NT2/D1 (cell line): ENCODE data around the gene THEMIS2.

Experiments used
- SUZ12 ChIP-seq: IDR thresholded peaks from 2 replicates; pipeline ENCODE4 v1.6.1; 2011; ENCODE audit not compliant: insufficient read length, insufficient read depth; ENCODE audit errors: extremely low read depth
- YY1 ChIP-seq: IDR thresholded peaks from 2 replicates; pipeline ENCODE4 v1.6.1; 2011; ENCODE audit not compliant: insufficient read length, insufficient read depth
- ZNF274 ChIP-seq: IDR thresholded peaks from 2 replicates; pipeline ENCODE4 v1.6.1; 2011; ENCODE audit warnings: mild to moderate bottlenecking, low read depth, low read length

DNA sequence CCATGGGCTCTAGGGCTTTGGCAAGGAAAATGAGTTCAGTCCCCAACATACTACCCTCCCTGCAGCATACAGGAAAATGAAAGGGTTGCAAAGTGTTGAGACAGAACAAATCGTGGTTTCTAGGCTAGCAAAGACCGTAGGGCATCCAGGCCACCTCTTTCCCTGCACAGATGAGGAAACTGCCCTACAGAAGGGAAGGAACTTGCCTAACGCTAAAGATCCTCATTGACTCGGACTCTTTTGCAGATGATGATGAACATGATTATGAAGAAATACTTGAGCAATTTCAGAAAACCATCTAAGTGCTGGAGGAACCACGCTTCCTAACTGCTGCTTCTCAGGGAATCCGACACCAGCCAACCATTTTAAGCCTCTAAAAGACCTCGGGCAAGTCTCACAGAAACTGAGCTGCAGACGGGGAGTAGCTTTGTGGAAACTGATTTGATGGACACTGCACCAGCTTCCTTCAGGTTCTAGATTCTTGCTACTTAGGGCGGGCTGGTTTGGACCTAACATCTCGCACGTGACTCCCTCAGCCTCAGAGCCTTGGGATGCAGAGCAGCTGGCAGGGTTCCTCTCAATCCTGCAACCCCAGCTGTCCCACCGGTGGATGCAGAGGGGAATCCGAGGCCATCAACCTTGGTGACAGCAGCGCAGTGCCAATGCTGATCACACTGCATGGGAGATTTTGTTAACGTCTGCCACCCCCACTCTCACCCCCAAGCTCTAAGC, 13.4 kb downstream of the THEMIS2 start:
- TF ChIP-seq ZNF274 (no peak), YY1 (no peak), SUZ12 (no peak)
